ENCODE results near the gene NKD1. TPM values are rescaled to one million over a fixed set of nuclear protein-coding genes. Genes with fewer than 3 reads are reported as not detected.

The NKD1 gene
- total and polyA plus RNA-seq, 2 of the 8 experiments (the other 6 are each of a cell fraction or from before 2014, with no cell fraction given) = 0.70 to 4.5 TPM

GRCh38 chr16:50624449-50624970 lies 76.3 kb downstream of the NKD1 start (continued):
- TF ChIP-seq CHD7 (IDR thresholded peaks at IDR 0.05; ENCODE audit: insufficient replicate concordance, low read length) (no peak), JUN (IDR thresholded peaks at IDR 0.05; ENCODE audit: low read depth, low read length) (no peak), JUND (IDR thresholded peaks at IDR 0.05; ENCODE audit: low read length) (no peak), RNF2 (IDR thresholded peaks at IDR 0.05; ENCODE audit: borderline replicate concordance, low read depth, low read length, missing control alignments, poor library complexity, severe bottlenecking) (no peak), POU5F1 (IDR thresholded peaks at IDR 0.05; ENCODE audit: low read depth, low read length) (no peak), RBBP5 (IDR thresholded peaks at IDR 0.05; ENCODE audit: borderline replicate concordance, low read depth, low read length) (no peak), HDAC6 (IDR thresholded peaks at IDR 0.05; ENCODE audit: low read depth, low read length) (no peak), SIX5 (IDR thresholded peaks at IDR 0.05; ENCODE audit: low read depth, low read length) (no peak), CBX8 (IDR thresholded peaks at IDR 0.05; ENCODE audit: borderline replicate concordance, low read depth, low read length) (no peak), SP1 (IDR thresholded peaks at IDR 0.05; ENCODE audit: low read depth, low read length) (no peak), SUZ12 (IDR thresholded peaks at IDR 0.05; ENCODE audit: low read length) (no peak)

Measured in H1 (cell line).